Right ventricle myocardium superior (tissue), 1 donor: ENCODE data around the gene CKS1B. TPM values are rescaled to one million over a fixed set of nuclear protein-coding genes. Genes with fewer than 3 reads are reported as not detected.
"Not testable (repeated sequence)": the region's sequence is repeated elsewhere in the genome, so short reads cannot be mapped to it uniquely, and the experiment has no call there.

Source experiments
- ATAC-seq: fragments of 200-7000 bp; cut with Tn5 transposase; one replicate; pipeline ENCODE4 v1.9.1; 2020; ENCODE audit warnings: mild to moderate bottlenecking; ENCODE audit not compliant: poor library complexity
- DNase-seq: peaks from one replicate; pipeline ENCODE4 v3.0.0-alpha.2; 2020
- intact Hi-C: fragments of 100-400 bp; cut with DNase I; formaldehyde crosslinking; loops from one replicate; pipeline ENCODE4 v1.11.2; 2022
- total RNA-seq: library from RNA; stranded (reverse); fragmentation: NEBNext Ultra II Directional; extraction: Animal tissue kit (Norgen Biotek cat#: 25700); gene quantifications from one replicate; pipeline ENCODE4 v1.2.1, GENCODE V29; 2021
- donor health status: DM: no; HTN: yes; CAD: no; lungs with severe emphysema.

CKS1B gene
- total RNA-seq, 1 donor from 2014 or later = 15.5 TPM

DNA sequence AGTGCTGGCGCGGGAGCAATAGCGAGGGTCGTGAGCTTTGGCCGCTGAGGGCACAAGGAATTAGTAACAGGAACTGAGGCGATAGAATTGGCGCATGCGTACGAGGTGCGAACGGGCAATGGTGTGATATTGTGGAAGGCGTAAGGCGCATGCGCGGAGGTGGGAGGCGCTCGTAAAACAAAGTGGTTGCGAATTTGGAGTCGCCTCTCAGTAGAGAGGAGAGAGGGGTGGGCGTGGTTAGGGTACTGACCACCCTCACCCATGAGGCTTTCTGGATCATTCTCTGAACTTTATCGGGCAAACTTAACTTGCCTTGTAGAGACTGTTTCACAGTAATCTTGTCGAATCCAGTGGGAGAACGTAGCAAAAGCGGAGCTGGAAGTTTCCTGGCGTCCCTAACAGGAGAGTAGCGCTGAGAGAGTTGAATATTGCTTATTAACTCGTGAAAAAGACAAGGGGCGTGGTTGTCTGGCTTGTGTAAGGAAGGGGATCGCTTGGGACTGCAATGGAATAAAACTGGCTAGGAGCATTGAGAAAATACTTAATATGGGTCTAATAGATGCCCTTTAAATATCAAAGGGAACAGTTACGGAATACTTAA lies 427 bp downstream of the CKS1B start:
- intact Hi-C loops = loop anchor here (5.0 kb wide), 1 partner anchor 42 kb away; no protein-coding TSS in a partner anchor
- DNase-seq (peak; percentile 95), ATAC-seq (peak; percentile 73)

DNA sequence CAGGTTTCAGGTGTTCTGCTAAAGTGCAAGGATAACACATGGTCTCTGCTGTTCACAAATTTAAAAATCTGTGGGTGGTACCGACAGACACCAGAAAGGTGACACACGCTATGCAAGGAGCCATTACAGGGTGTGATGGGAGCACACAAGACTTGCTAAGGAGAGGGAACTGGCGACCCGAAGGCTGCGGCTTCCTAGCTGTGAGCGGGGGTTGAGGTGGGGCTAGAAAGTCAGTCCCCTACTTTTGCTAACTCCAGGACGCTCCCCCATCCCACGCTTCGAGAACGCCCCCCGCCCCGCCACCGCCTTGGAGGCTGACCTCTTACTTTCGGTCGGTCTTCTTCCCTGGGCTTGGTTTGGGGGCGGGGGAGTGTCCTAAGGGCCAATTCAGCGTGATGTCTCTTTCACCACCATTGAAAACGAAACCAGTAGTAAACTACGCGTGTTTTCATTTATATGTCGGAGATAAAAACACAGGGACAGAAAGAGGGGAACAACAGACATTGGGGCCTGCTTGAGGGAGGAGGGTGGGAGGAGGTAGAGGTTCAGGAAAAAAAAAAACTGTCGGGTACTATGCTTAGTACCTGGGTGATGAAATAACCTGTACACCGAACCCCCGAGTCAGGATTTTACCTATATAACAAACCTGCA lies 1.1 kb downstream of the CKS1B start:
- ATAC-seq (no peak), DNase-seq (peak; percentile 70)
- intact Hi-C loops = no loop called here

DNA sequence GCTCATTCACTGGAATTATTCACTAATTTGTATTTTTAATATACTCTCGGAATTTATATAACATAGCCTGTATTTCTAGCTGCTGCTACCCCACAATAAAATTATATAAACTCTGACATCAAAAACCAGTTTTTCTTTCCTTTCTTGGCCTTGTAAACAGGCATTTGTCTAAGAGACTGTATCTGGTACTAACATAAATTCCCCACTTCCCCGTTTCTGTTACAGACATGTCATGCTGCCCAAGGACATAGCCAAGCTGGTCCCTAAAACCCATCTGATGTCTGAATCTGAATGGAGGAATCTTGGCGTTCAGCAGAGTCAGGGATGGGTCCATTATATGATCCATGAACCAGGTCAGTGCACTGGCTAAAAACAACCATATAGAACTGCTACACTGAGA lies 3.3 kb downstream of the CKS1B start:
- intact Hi-C loops, ATAC-seq: not testable (repeated sequence)

DNA sequence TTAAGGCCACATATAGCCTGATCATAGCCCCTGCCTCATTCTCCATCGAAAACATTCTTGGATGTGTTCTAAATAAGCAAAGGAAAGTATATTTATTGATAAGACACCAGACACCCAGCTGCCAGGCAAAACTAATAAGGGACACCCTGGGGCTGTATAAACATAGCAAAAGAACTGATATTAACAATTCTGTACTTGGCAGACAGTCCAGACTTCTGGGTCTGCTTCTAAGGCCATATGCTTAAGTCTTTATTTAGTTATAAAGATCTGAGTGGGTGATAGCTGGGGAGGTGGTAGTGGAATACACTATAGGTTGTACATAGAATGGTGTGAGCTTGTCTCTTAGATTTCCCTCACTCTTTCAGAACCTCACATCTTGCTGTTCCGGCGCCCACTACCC lies 3.9 kb downstream of the CKS1B start:
- intact Hi-C loops = no loop called here
- DNase-seq = no peak
- no peak for ATAC-seq

More for the DNA sequence above, 3.3 kb downstream of the CKS1B start:
- DNase-seq = not testable (repeated sequence)

DNA sequence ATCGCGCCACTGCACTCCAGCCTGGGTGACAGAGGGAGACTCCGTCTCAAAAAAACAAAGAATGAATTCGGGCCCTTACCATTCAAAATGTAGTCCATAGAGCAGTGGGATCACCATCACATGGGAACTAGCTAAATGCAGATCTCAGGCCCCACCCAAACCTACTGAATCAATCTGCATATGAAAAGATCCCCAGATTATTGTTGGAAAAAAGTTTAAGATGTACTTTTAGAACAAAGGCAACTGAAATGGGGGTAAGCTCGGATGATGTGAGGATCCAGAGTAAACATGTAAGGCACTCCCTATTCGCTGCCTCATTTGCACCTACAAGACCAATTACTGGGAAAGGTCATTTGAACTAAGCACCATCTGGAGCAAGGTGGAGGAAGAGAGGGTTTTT lies 7.9 kb downstream of the CKS1B start:
- intact Hi-C loops = no loop called here
- no peak for DNase-seq
- no peak for ATAC-seq

DNA sequence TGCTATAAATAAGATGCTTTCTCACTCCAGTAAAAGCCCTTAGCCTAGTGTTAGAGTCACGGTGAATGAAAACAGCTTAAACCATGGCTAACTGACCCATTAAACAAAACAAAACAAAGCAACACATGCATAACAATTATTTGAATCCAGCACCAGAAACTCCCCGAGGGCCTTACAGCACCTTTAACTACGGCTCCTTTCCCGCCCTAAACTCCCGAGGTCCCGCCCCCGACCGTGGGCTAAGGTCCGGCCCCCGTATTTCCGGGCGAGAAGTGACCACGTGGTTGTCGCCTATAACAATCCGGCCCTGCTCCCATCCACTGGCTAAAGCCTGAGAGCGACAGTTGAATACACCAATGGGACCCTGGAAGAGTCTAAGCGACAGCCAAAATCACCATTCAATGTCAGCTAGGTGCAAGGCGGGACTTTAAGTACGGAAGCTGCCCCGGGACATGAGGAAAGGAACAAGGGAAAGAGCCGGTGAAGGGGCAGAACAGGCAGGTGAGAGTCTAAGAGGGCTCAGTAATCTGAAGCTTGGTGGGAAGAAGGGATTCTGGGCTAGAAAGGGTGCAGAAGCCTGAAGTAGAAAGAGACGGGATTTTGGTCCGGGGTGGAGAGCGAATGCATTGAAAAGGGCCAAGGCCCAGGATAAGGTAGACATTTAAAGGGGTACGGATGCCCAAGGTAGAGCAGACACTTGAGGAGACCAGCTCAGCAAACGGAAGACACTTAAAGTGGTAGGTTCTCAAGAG lies 8.6 kb downstream of the CKS1B start, which contains the start of gene FLAD1:
Gene FLAD1, plus strand, starts transcription at position 448 of the 752 bp plus-strand sequence. CDS start 351 bp downstream, outside the sequence.
- ATAC-seq = peak; percentile 100
- peak; percentile 96 for DNase-seq
- intact Hi-C loops = no loop called here

DNA sequence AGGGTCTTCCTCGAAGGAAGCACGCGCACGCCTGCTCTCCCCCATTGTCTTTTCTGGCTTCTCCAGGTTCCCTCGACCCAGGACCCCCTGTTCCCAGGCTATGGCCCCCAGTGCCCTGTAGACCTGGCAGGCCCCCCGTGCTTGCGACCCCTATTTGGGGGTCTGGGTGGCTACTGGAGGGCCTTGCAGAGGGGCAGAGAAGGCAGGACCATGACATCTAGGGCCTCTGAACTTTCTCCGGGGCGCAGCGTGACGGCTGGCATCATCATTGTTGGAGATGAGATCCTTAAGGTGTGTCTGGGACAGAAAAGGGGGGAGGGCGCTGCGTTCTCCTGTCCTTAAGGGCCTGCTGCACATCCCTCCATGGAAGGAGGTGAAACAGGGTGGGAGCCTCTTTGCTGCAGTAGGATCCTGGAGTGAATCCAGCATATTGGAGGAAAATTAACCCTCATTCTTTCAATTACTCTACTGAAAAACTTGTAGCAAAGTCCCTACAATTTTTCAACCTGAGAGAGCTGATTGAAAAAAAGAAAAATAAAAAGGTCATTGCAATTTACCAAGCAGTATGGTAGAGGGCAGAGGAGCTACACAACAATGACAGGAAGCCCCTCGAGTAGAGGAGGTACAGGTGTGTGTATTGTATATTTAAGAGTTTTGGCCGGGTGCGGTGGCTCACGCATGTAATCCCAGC lies 9.4 kb downstream of the CKS1B start:
- ATAC-seq (no peak), DNase-seq (no peak)
- intact Hi-C loops = no loop called here

DNA sequence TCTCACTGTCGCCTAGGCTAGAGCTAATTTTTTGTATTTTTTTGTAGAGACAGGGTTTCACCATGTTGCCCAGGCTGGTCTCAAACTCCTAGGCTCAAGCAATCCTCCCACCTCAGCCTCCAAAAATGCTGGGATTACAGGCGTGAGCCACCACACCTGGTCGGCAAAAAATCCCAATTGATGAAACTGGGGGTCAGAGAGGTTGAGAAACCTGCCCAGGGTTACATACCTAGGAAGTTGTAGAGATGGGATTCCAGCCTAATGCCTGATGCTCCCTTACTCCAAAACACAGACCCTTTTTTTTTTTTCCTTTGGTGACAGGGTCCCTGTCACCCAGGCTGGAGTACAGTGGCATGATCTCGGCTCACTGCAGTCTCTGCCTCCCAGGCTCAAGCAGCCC lies 12.3 kb downstream of the CKS1B start:
- ATAC-seq, intact Hi-C loops, DNase-seq: not testable (repeated sequence)

DNA sequence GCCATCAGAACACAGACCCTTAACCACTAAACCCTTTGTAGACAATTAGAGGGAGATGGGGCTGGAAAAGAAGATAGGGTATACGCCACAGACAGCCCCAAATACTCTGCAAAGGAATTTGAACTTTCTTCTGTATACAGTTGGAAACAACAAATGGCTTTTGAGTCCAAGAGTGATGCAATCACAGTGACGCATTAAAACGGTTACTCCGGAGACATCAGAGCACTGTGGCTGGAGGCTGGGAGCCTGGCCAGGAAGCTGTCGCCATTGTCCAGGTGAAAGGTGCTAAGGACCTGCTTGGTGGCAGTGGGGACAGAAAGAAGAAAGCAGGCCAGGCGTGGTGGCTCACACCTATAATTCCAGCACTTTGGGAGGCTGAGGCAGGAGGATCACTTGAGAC lies 12.8 kb downstream of the CKS1B start:
- intact Hi-C loops = no loop called here
- ATAC-seq (no peak), DNase-seq (no peak)

DNA sequence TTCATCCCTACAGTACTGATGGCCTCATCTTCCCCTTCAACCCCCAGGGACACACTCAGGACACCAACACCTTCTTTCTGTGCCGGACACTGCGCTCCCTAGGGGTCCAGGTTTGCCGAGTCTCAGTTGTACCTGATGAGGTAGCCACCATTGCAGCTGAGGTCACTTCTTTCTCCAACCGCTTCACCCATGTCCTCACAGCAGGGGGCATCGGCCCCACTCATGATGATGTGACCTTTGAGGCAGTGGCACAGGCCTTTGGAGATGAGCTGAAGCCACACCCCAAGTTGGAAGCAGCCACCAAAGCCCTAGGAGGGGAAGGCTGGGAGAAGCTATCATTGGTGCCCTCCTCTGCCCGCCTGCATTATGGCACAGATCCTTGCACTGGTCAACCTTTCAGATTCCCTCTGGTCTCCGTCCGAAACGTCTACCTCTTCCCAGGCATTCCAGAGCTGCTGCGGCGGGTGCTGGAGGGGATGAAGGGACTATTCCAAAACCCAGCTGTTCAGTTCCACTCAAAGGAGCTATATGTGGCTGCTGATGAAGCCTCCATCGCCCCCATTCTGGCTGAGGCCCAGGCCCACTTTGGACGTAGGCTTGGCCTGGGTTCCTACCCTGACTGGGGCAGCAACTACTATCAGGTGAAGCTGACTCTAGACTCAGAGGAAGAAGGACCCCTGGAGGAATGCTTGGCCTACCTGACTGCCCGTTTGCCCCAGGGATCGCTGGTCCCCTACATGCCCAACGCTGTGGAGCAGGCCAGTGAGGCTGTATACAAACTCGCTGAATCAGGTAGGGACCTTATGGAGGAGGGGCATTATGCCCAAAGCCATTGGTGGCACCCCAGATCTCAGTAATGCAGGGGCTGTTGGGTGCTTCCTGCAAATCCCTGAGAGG lies 13.8 kb downstream of the CKS1B start:
- intact Hi-C loops = no loop called here
- no peak for DNase-seq
- no peak for ATAC-seq

DNA sequence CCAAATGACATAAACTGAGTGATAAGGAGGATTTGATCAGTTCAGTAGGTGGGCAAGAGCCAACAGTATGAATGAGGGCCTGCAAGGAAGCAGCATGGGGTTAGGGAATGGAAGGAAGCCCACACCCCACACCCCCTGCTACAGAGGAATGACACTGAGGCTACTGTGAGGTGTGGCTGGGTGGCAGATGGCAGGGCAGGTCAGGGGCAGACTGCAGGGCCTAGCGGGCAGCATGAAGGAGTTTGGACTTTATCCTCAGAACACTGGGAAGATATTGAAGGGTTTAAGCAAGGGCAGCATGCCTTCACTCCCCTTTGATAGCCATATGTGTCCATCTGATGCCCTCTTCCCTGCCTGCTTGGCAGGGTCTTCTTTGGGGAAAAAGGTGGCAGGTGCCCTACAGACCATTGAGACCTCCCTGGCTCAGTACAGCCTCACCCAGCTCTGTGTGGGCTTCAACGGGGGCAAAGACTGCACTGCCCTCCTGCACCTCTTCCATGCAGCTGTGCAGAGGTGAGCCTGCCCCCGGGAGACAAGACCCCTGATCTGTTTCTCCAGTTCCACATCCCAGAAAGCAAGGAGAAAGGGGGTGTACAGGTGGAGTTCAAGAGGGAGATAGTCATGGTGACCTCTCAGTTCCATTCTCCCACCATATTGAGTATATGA lies 14.8 kb downstream of the CKS1B start:
- no peak for DNase-seq
- intact Hi-C loops = no loop called here
- ATAC-seq = no peak

DNA sequence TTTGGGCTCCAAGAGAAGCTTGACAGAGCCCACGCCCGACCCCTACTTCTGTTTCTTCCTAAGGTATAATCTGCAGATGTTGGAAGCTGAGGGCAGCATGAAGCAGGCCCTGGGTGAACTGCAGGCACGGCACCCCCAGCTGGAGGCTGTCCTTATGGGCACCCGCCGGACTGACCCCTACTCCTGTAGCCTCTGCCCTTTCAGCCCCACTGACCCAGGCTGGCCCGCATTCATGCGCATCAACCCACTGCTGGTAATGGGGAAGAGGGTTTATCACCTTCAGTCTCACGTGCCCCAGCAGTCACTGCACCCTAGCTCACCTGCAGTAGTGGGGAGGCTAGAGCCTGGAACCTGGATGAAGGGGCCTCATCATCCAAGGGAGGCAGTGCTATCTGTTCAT lies 15.8 kb downstream of the CKS1B start:
- intact Hi-C loops = no loop called here
- no peak for ATAC-seq
- no peak for DNase-seq

DNA sequence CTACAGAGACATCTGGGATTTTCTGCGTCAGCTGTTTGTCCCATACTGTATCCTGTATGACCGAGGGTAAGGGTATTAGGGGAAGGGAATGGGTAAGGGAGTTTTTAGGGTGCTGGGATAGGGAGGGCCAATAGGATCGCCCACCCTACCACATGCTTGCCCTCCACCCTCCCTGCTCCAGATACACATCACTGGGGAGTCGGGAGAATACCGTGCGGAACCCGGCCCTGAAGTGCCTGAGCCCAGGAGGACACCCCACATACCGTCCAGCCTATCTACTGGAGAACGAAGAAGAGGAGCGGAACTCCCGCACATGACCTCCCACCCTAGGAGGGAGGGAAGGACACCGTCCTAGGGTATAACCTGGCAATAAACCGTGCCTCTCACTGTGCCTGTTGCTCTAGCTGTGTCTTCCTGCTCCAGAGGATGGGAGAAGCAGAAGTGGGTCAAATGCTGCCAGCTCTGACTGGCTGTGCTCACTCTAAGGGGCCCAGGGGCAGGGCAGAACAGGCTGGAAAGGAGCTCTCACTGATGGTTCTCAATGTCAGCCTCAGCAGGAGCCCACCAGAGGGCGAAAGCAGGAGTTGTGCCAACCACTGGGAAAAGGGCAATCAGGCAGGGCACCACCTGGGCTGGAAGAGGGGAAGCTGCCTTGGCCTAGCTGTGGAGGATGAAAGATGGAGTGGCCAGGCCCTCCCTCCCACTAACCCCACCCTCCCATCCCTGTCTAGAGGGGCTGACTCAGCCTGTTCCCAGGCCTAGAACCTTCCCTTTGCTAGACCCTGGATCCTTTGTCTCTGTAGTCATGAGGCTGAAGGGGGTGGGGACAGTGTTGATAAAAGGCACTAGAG lies 18.5 kb downstream of the CKS1B start:
- intact Hi-C loops = no loop called here
- DNase-seq (no peak), ATAC-seq (no peak)

DNA sequence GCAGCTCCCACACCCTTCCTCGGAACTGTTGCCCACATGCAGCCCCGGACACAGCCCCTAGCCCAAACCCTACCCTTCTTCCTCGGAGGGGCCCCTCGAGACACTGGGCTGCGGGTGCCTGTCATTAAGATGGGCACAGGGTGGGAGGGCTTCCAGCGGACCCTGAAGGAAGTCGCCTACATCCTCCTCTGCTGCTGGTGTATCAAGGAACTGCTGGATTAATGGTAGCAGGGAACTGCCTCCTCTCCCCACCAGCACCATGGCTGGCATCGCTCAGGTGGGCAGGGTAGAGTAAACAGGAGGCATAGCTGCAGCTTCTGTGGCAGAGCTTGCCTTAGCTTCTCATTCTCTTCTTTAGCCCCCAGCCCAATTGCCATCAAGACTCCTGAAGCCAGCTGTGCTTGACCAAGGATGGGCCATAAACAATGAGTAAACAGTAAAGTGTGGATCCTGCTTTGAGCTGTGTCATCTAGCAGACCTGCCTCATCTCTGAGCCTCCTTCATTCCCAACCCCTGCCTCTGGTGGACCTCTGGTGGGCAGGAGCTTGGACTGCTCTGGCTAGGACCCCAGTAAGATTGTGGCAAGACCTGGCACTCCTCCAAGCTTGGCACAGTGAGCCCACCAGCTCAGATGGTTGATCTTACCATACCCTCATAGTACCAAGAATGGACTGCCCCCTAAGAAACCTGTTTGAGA lies 19.2 kb downstream of the CKS1B start, which contains the start of gene LENEP:
Gene LENEP, plus strand, starts transcription at position 15 of the 697 bp plus-strand sequence. Its CDS starts 22 bp downstream, at position 37.
- DNase-seq (no peak), ATAC-seq (no peak)
- intact Hi-C loops = no loop called here

DNA sequence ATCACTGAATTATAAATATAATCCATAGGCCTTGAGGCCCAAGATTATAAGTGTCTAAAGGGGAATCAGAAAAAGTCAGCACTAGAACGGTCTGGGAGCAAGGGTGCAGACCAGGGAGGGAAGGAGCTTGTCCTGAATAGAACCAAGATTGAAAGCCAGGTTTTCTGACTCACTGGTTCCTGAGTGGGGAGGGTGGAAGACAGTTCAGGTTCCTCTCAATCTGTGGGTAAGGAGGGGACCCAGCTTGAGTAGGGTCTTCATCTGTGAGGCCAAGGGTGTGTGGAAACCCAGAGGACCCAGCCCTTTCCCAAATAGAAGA lies 19.7 kb downstream of the CKS1B start:
- no peak for DNase-seq
- intact Hi-C loops = no loop called here
- ATAC-seq = no peak

DNA sequence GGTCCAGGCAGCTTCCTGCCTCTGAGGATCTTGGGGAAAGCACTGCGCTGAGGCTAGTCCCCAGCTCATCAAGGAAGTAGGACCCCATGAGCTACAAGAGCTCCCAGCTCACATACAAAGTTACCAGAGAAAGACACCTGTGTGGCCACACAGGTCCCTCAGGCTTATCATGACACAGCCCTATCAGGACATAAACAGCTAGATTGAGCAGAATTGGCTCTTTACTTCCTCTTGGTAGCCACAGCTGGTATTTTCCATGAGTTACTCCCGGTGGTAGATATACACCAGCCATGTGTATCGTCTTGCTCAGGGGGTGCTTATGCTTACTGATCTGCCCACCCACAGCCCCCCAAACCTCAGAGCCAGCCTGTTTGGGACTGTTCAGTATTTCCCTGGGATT lies 20.1 kb downstream of the CKS1B start:
- intact Hi-C loops = no loop called here
- no peak for DNase-seq
- ATAC-seq = no peak
